ENCODE measurements around the gene SHC2.

GRCh38 chr19:389935-390289 lies 70.9 kb downstream of the SHC2 start:
- TF ChIP-seq, protein P1, sequence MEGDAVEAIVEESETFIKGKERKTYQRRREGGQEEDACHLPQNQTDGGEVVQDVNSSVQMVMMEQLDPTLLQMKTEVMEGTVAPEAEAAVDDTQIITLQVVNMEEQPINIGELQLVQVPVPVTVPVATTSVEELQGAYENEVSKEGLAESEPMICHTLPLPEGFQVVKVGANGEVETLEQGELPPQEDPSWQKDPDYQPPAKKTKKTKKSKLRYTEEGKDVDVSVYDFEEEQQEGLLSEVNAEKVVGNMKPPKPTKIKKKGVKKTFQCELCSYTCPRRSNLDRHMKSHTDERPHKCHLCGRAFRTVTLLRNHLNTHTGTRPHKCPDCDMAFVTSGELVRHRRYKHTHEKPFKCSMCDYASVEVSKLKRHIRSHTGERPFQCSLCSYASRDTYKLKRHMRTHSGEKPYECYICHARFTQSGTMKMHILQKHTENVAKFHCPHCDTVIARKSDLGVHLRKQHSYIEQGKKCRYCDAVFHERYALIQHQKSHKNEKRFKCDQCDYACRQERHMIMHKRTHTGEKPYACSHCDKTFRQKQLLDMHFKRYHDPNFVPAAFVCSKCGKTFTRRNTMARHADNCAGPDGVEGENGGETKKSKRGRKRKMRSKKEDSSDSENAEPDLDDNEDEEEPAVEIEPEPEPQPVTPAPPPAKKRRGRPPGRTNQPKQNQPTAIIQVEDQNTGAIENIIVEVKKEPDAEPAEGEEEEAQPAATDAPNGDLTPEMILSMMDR (IDR thresholded peaks at IDR 0.05; ENCODE audit: control extremely low read depth in 1 of 3, insufficient read depth in 1 of 3, low read depth in 1 of 3, low read length in 3 of 3): no peak
- TF ChIP-seq EZH2 (IDR thresholded peaks at IDR 0.05; ENCODE audit: low read depth, low read length, severe bottlenecking): no peak

Data from H1 (cell line).